HG03460 (cell line): ENCODE data around the gene AMPH.
"Not testable (repeated sequence)": the region's sequence is repeated elsewhere in the genome, so short reads cannot be mapped to it uniquely, and the experiment has no call there.

Experiments used
- ATAC-seq: cut with Tn5 transposase; IDR thresholded peaks from one replicate; pipeline ENCODE4 v1.9.1; 2021; ENCODE audit not compliant: unreplicated experiment

The AMPH gene

GRCh38 chr7:38398725-38399321, 232.3 kb downstream of the AMPH start:
- ATAC-seq: no peak

GRCh38 chr7:38396852-38397251, 234.3 kb downstream of the AMPH start:
- ATAC-seq: no peak

- ATAC-seq: not testable (repeated sequence)
These were observed 235.1 kb downstream of the AMPH start for GRCh38 chr7:38395921-38396552.

GRCh38 chr7:38394660-38395059, 236.5 kb downstream of the AMPH start:
- no peak for ATAC-seq

- ATAC-seq: no peak
These were observed 237.3 kb downstream of the AMPH start for GRCh38 chr7:38393874-38394273.

GRCh38 chr7:38391751-38392150, 239.4 kb downstream of the AMPH start:
- ATAC-seq: no peak

- no peak for ATAC-seq
These were observed 245.5 kb downstream of the AMPH start for GRCh38 chr7:38385682-38386081.

- ATAC-seq: no peak
These were observed 247.9 kb downstream of the AMPH start for GRCh38 chr7:38383281-38383680.

GRCh38 chr7:38382684-38383083, 248.5 kb downstream of the AMPH start:
- ATAC-seq: no peak

GRCh38 chr7:38375453-38375852, 255.7 kb downstream of the AMPH start:
- no peak for ATAC-seq

GRCh38 chr7:38374507-38374906, 256.7 kb downstream of the AMPH start:
- no peak for ATAC-seq

GRCh38 chr7:38373155-38373554, 258.0 kb downstream of the AMPH start:
- no peak for ATAC-seq

GRCh38 chr7:38372290-38372689, 258.9 kb downstream of the AMPH start:
- no peak for ATAC-seq

GRCh38 chr7:38369816-38370493, 261.2 kb downstream of the AMPH start:
- ATAC-seq: peak; percentile 60

- no peak for ATAC-seq
These were observed 263.0 kb downstream of the AMPH start for GRCh38 chr7:38368191-38368605.

- peak; percentile 69 for ATAC-seq
These were observed 263.8 kb downstream of the AMPH start for GRCh38 chr7:38367301-38367890.

GRCh38 chr7:38363379-38363778, 267.8 kb downstream of the AMPH start:
- not testable (repeated sequence) for ATAC-seq

- ATAC-seq: peak; percentile 60
These were observed 268.4 kb downstream of the AMPH start for GRCh38 chr7:38362611-38363237.

GRCh38 chr7:38360776-38361175, 270.4 kb downstream of the AMPH start:
- ATAC-seq: no peak

GRCh38 chr7:38359071-38359601, 272.0 kb downstream of the AMPH start:
- peak; percentile 59 for ATAC-seq

GRCh38 chr7:38358273-38358831, 272.8 kb downstream of the AMPH start:
- ATAC-seq: not testable (repeated sequence)
